KMS-11 (cell line): ENCODE results near the gene MVB12B.

Experiments
- H2AFZ ChIP-seq: fragments of 200-600 bp; sonication (generic); 2 replicates; pipeline ENCODE4 v1.6.1; 2016; ENCODE audit warnings: antibody characterized with exemption, mixed run types, low read depth
- H3K27ac ChIP-seq: fragments of 200-600 bp; sonication (generic); 2 replicates; pipeline ENCODE4 v1.6.1; 2016; ENCODE audit warnings: mild to moderate bottlenecking, mixed run types
- H3K27me3 ChIP-seq: fragments of 200-600 bp; sonication (generic); 2 replicates; pipeline ENCODE4 v1.6.1; 2017; ENCODE audit warnings: mild to moderate bottlenecking, low read depth, mixed run types, moderate library complexity; ENCODE audit not compliant: insufficient read depth
- H3K36me3 ChIP-seq: fragments of 200-600 bp; sonication (generic); 2 replicates; pipeline ENCODE4 v1.6.1; 2017; ENCODE audit warnings: mild to moderate bottlenecking, mixed run types; ENCODE audit not compliant: insufficient read depth
- H3K4me1 ChIP-seq: fragments of 200-600 bp; sonication (generic); 2 replicates; pipeline ENCODE4 v1.6.1; 2016; ENCODE audit warnings: mild to moderate bottlenecking, low read depth, mixed run types; ENCODE audit not compliant: poor library complexity, severe bottlenecking
- H3K4me2 ChIP-seq: fragments of 200-600 bp; sonication (generic); 2 replicates; pipeline ENCODE4 v1.7.0; 2016; ENCODE audit warnings: mild to moderate bottlenecking, mixed run types
- H3K4me3 ChIP-seq: fragments of 200-600 bp; sonication (generic); IDR thresholded peaks from 2 replicates; pipeline ENCODE4 v1.6.1; 2017; ENCODE audit warnings: low read depth, low read length, mixed read lengths; ENCODE audit not compliant: insufficient read depth
- H3K79me2 ChIP-seq: fragments of 200-600 bp; sonication (generic); 2 replicates; pipeline ENCODE4 v1.6.1; 2016; ENCODE audit warnings: low read depth, mixed run types; ENCODE audit not compliant: insufficient read depth
- H3K9ac ChIP-seq: fragments of 200-600 bp; sonication (generic); 2 replicates; pipeline ENCODE4 v1.6.1; 2016; ENCODE audit warnings: mild to moderate bottlenecking, mixed run types
- H4K20me1 ChIP-seq: fragments of 200-600 bp; sonication (generic); 2 replicates; pipeline ENCODE4 v1.6.1; 2016; ENCODE audit warnings: mild to moderate bottlenecking, mixed run types; ENCODE audit not compliant: insufficient read depth
- CTCF ChIP-seq: fragments of 200-600 bp; sonication (generic); conservative IDR thresholded peaks from 2 replicates; pipeline ENCODE4 v1.6.1; 2017; ENCODE audit warnings: low read depth, mild to moderate bottlenecking, antibody characterized with exemption, low read length, moderate library complexity, mixed read lengths

MVB12B gene

GRCh38 chr9:126448865-126449577 is 122.4 kb downstream of the MVB12B start:
- no peaks in the 10 kb centered on the region for H3K27me3 ChIP-seq
- H4K20me1 ChIP-seq = no peaks in the 10 kb centered on the region
- peaks cover 40% of the 10 kb centered on the region for H3K4me1 ChIP-seq
- no peaks in the 10 kb centered on the region for H3K79me2 ChIP-seq
- no peak overlapping the region for H3K4me2 ChIP-seq
- no peak overlapping the region for H3K27ac ChIP-seq
- H2AFZ ChIP-seq = no peak overlapping the region
- H3K4me3 ChIP-seq = no peak overlapping the region
- no peak overlapping the region for H3K9ac ChIP-seq
- no peaks in the 10 kb centered on the region for H3K36me3 ChIP-seq
- TF ChIP-seq CTCF = no peak

GRCh38 chr9:126449725-126450667 is 123.4 kb downstream of the MVB12B start:
- Histone ChIP-seq H3K27me3 (no peaks in the 10 kb centered on the region), H3K9ac (no peak overlapping the region), H3K4me1 (peaks cover 40% of the 10 kb centered on the region), H3K4me2 (no peak overlapping the region), H3K36me3 (no peaks in the 10 kb centered on the region), H3K27ac (no peak overlapping the region), H4K20me1 (no peaks in the 10 kb centered on the region), H2AFZ (no peak overlapping the region), H3K79me2 (no peaks in the 10 kb centered on the region), H3K4me3 (no peak overlapping the region)
- no peak for TF ChIP-seq CTCF

- no peak overlapping the region for H2AFZ ChIP-seq
Observed at GRCh38 chr9:126450668-126451205, 124.1 kb downstream of the MVB12B start.

More at GRCh38 chr9:126450668-126451205, 124.1 kb downstream of the MVB12B start:
- H3K4me1 ChIP-seq = peaks cover 38% of the 10 kb centered on the region
- H3K9ac ChIP-seq = no peak overlapping the region
- H3K36me3 ChIP-seq = no peaks in the 10 kb centered on the region
- H3K27me3 ChIP-seq = no peaks in the 10 kb centered on the region
- no peak overlapping the region for H3K27ac ChIP-seq
- no peaks in the 10 kb centered on the region for H3K79me2 ChIP-seq
- H3K4me3 ChIP-seq = no peak overlapping the region
- TF ChIP-seq CTCF = no peak
- H4K20me1 ChIP-seq = no peaks in the 10 kb centered on the region
- H3K4me2 ChIP-seq = no peak overlapping the region
